H1 (cell line): Measurements from ENCODE around the gene OLIG2. TPM values are rescaled to one million over a fixed set of nuclear protein-coding genes. Genes with fewer than 3 reads are reported as not detected.
A peak's percentile ranks its signal among the peaks of the same experiment; 100 is the strongest.

Source experiments
- CTCF ChIA-PET: fragments of 300-600 bp; sonication (Branson Sonifier 250); formaldehyde crosslinking; loops from one replicate; lab custom pipeline; 2021; ENCODE audit not compliant: partially characterized antibody; lab: Charles Lee
- POLR2A ChIA-PET: fragments of 300-600 bp; sonication (Branson Sonifier 250); formaldehyde crosslinking; loops from one replicate; lab custom pipeline; 2021; ENCODE audit warnings: inconsistent platforms; ENCODE audit not compliant: partially characterized antibody; lab: Charles Lee
- DNase-seq, 2 experiments: peaks; one replicate each; pipeline versions ENCODE4 v3.0.0 to v3.0.0-alpha.2; 2010 to 2022; ENCODE audit warnings: low spot score in 2 of 2, low read depth in 1 of 2, mixed read lengths in 1 of 2
- FAIRE-seq: peaks from 2 replicates; lab custom pipeline; 2011; peaks lifted over from hg19 to GRCh38; lab: Jason Lieb, UNC
- H2AFZ ChIP-seq: 2 replicates; pipeline ENCODE4 v1.8.1; 2012; ENCODE audit warnings: low read length, inconsistent platforms
- H2AK5ac ChIP-seq: 2 replicates; pipeline ENCODE4 v1.6.1; 2013; ENCODE audit warnings: low read depth, low read length
- H2BK120ac ChIP-seq: replicated peaks from 2 replicates; pipeline ENCODE3; 2013; ENCODE audit warnings: low read depth, low read length, inconsistent platforms
- H2BK12ac ChIP-seq: 2 replicates; pipeline ENCODE4 v1.6.1; 2013; ENCODE audit warnings: low read depth, low read length
- H2BK15ac ChIP-seq: 2 replicates; pipeline ENCODE4 v1.6.1; 2013; ENCODE audit warnings: low read length
- H2BK20ac ChIP-seq: 2 replicates; pipeline ENCODE4 v1.6.1; 2013; ENCODE audit warnings: low read length
- H2BK5ac ChIP-seq: 2 replicates; pipeline ENCODE4 v1.6.1; 2013; ENCODE audit warnings: low read depth, low read length
- H3K14ac ChIP-seq: 2 replicates; pipeline ENCODE4 v1.6.1; 2013; ENCODE audit warnings: inconsistent platforms; ENCODE audit not compliant: insufficient read length
- H3K18ac ChIP-seq: 2 replicates; pipeline ENCODE4 v1.6.1; 2013; ENCODE audit warnings: low read length; ENCODE audit errors: extremely low read depth
- H3K23ac ChIP-seq: 2 replicates; pipeline ENCODE4 v1.6.1; 2013; ENCODE audit warnings: inconsistent platforms; ENCODE audit not compliant: insufficient read length
- H3K23me2 ChIP-seq: 2 replicates; pipeline ENCODE4 v1.6.1; 2013; ENCODE audit warnings: low read depth, low read length
- H3K27ac ChIP-seq: 2 replicates; pipeline ENCODE4 v1.6.1; 2011; ENCODE audit warnings: low read depth, low read length, inconsistent platforms
- H3K27me3 ChIP-seq, 4 experiments: replicated peaks in 1 of 4; 1 replicate in 1 of 4; 2 replicates in 3 of 4; pipeline versions ENCODE4 v1.6.1 to v1.8.1; 2011 to 2013; ENCODE audit warnings: low read length in 3 of 4, mild to moderate bottlenecking in 3 of 4, inconsistent platforms in 2 of 4, mixed read lengths in 2 of 4, moderate library complexity in 1 of 4; ENCODE audit not compliant: control insufficient read depth in 3 of 4, insufficient read depth in 3 of 4; ENCODE audit errors: extremely low read depth in 1 of 4
- H3K36me3 ChIP-seq, 4 experiments: 2 replicates each; pipeline versions ENCODE4 v1.6.1 to v1.8.1; 2011 to 2013; ENCODE audit warnings: mild to moderate bottlenecking in 4 of 4, low read length in 3 of 4, moderate library complexity in 2 of 4, control low read depth in 1 of 4, inconsistent platforms in 1 of 4; ENCODE audit not compliant: insufficient read depth in 4 of 4, control insufficient read depth in 2 of 4
- H3K4ac ChIP-seq: replicated peaks from 2 replicates; pipeline ENCODE3; 2013; ENCODE audit warnings: low read length, low read depth, mixed read lengths, inconsistent platforms; ENCODE audit not compliant: insufficient read length
- H3K4me1 ChIP-seq, 4 experiments: replicated peaks in 1 of 4; 1 replicate in 1 of 4; 2 replicates in 3 of 4; pipeline versions ENCODE4 v1.6.1 to v1.8.1; 2011 to 2013; ENCODE audit warnings: low read length in 3 of 4, inconsistent platforms in 2 of 4, mixed read lengths in 1 of 4; ENCODE audit not compliant: insufficient read depth in 4 of 4, control insufficient read depth in 3 of 4
- H3K4me2 ChIP-seq, 2 experiments: 2 replicates each; pipeline versions ENCODE4 v1.6.1 to v1.8.1; 2011 to 2013; ENCODE audit warnings: low read depth in 2 of 2, low read length in 2 of 2, control low read depth in 1 of 2, inconsistent platforms in 1 of 2, mild to moderate bottlenecking in 1 of 2; ENCODE audit not compliant: insufficient read depth in 1 of 2
- H3K4me3 ChIP-seq, 4 experiments: fragments of 200-600, 300-600 bp in 1 of 4; sonication (generic), shearing (Covaris generic), sonication (Bioruptor Twin) in 1 of 4; 2 replicates each; pipeline versions ENCODE4 v1.5.1 to v1.8.1; 2011 to 2016; ENCODE audit warnings: low read length in 4 of 4, low read depth in 3 of 4, control low read depth in 2 of 4, inconsistent platforms in 2 of 4, mild to moderate bottlenecking in 2 of 4, mixed read lengths in 1 of 4, moderate library complexity in 1 of 4; ENCODE audit not compliant: insufficient read depth in 2 of 4; ENCODE audit errors: extremely low read depth in 1 of 4
- H3K56ac ChIP-seq: replicated peaks from 2 replicates; pipeline ENCODE3; 2013; ENCODE audit warnings: low read depth, mild to moderate bottlenecking, mixed read lengths, low read length, inconsistent platforms; ENCODE audit not compliant: insufficient read length
- H3K79me1 ChIP-seq: 2 replicates; pipeline ENCODE4 v1.6.1; 2013; ENCODE audit warnings: low read depth, low read length, control low read depth
- H3K79me2 ChIP-seq, 2 experiments: 2 replicates each; pipeline versions ENCODE4 v1.6.1 to v1.8.1; 2012 to 2013; ENCODE audit warnings: low read length in 2 of 2, mild to moderate bottlenecking in 2 of 2, inconsistent platforms in 1 of 2; ENCODE audit not compliant: insufficient read depth in 2 of 2, control insufficient read depth in 1 of 2
- H3K9ac ChIP-seq, 4 experiments: replicated peaks in 1 of 4; 1 replicate in 1 of 4; 2 replicates in 3 of 4; pipeline versions ENCODE4 v1.6.1 to v1.8.1; 2011 to 2013; ENCODE audit warnings: low read depth in 3 of 4, low read length in 3 of 4, control low read depth in 2 of 4, mild to moderate bottlenecking in 2 of 4, moderate library complexity in 2 of 4, inconsistent platforms in 1 of 4; ENCODE audit errors: extremely low read depth in 1 of 4
- H3K9me3 ChIP-seq, 2 experiments: 2 replicates each; pipeline versions ENCODE4 v1.6.1 to v1.8.1; 2012 to 2013; ENCODE audit warnings: mild to moderate bottlenecking in 2 of 2, moderate library complexity in 2 of 2, control low read depth in 1 of 2, inconsistent platforms in 1 of 2, low read depth in 1 of 2, low read length in 1 of 2, mixed read lengths in 1 of 2; ENCODE audit not compliant: insufficient read depth in 2 of 2
- H4K20me1 ChIP-seq, 2 experiments: replicated peaks in 1 of 2; 2 replicates each; pipeline versions ENCODE3 to v1.8.1; 2011 to 2013; ENCODE audit warnings: inconsistent platforms in 2 of 2, low read length in 2 of 2, mild to moderate bottlenecking in 1 of 2; ENCODE audit not compliant: insufficient read depth in 2 of 2, control insufficient read depth in 1 of 2
- H4K5ac ChIP-seq: 2 replicates; pipeline ENCODE4 v1.6.1; 2013; ENCODE audit warnings: low read length, low read depth, mixed read lengths, inconsistent platforms; ENCODE audit not compliant: insufficient read length
- H4K8ac ChIP-seq: 2 replicates; pipeline ENCODE4 v1.8.0; 2013; ENCODE audit warnings: mild to moderate bottlenecking, moderate library complexity, low read length, inconsistent platforms; ENCODE audit not compliant: insufficient read depth; ENCODE audit errors: extremely low read depth
- H4K91ac ChIP-seq: replicated peaks from 2 replicates; pipeline ENCODE3; 2013; ENCODE audit warnings: low read length, mixed read lengths, inconsistent platforms; ENCODE audit not compliant: insufficient read length
- CREB1 ChIP-seq: IDR thresholded peaks from 2 replicates; pipeline ENCODE4 v1.6.1; 2012; ENCODE audit warnings: inconsistent platforms
- EP300 ChIP-seq, 2 experiments: IDR thresholded peaks; 1 replicate in 1 of 2; 2 replicates in 1 of 2; pipeline ENCODE4 v1.6.1; 2011 to 2012; ENCODE audit warnings: low read depth in 2 of 2, low read length in 2 of 2, mild to moderate bottlenecking in 2 of 2, borderline replicate concordance in 1 of 2, inconsistent platforms in 1 of 2, moderate library complexity in 1 of 2
- KDM5A ChIP-seq: fragments of 200-600 bp; IDR thresholded peaks from 2 replicates; pipeline ENCODE4 v1.7.1; 2012; ENCODE audit warnings: mild to moderate bottlenecking, low read length, inconsistent platforms, mixed read lengths
- MAFK ChIP-seq: IDR thresholded peaks from 2 replicates; pipeline ENCODE4 v1.6.1; 2012; ENCODE audit warnings: low read depth, mild to moderate bottlenecking, improper control_type of control experiment, low read length
- PHF8 ChIP-seq: fragments of 200-600 bp; sonication (generic); conservative IDR thresholded peaks from 2 replicates; pipeline ENCODE4 v1.7.1; 2012; ENCODE audit warnings: low read depth, mild to moderate bottlenecking, inconsistent platforms, low read length, moderate library complexity
- POLR2AphosphoS5 ChIP-seq: IDR thresholded peaks from 2 replicates; pipeline ENCODE4 v1.6.1; 2011; ENCODE audit warnings: low read depth, low read length
- SIRT6 ChIP-seq: IDR thresholded peaks from one replicate; pipeline ENCODE4 v1.7.1; 2012; ENCODE audit warnings: low read length, inconsistent platforms
- TAF1 ChIP-seq: IDR thresholded peaks from 2 replicates; pipeline ENCODE4 v1.6.1; 2011; ENCODE audit warnings: mild to moderate bottlenecking, low read depth, low read length
- TCF12 ChIP-seq: IDR thresholded peaks from 2 replicates; pipeline ENCODE4 v1.6.1; 2011; ENCODE audit warnings: low read depth, mild to moderate bottlenecking, low read length
- WGBS, 2 experiments: shearing (Covaris generic) in 1 of 2; methylation state at CpG; one replicate each; pipeline versions ENCODE4 v1.1.6 to v1.1.7; 2013 to 2015; ENCODE audit warnings: low lambda C conversion rate in 2 of 2, mixed read lengths in 2 of 2, inconsistent platforms in 1 of 2, low coverage in 1 of 2, missing lambda C conversion rate in 1 of 2; ENCODE audit not compliant: insufficient replicate concordance in 2 of 2, insufficient coverage in 1 of 2, insufficient read length in 1 of 2; ENCODE audit errors: extremely low coverage in 1 of 2, missing lambda C conversion rate in 1 of 2; 5-methylcytosine and 5-hydroxymethylcytosine counted together
- polyA plus RNA-seq, 7 experiments: library from polyadenylated mRNA; depleted of rRNA in 3 of 7; stranded (reverse) in 5 of 7; unstranded in 2 of 7; fragments of >200 nt in 5 of 7; fragments of 200-250 nt in 2 of 7; gene quantifications; 1 replicate in 5 of 7; 2 replicates in 1 of 7; 4 replicates in 1 of 7; pipeline versions ENCODE4 v1.2.1 to v1.2.3, GENCODE V29; 2011 to 2013; ENCODE audit warnings: missing spikeins in 2 of 7, mixed read lengths in 2 of 7
- total RNA-seq: library from RNA; stranded (reverse); fragmentation: NEBNext Ultra II Directional; extraction: Animal tissue kit (Norgen Biotek cat#: 25700); gene quantifications from 2 replicates; pipeline ENCODE4 v1.2.1, GENCODE V29; 2021

OLIG2 gene
- total and polyA plus RNA-seq, 2 of the 8 experiments (the other 6 are each of a cell fraction or from before 2014, with no cell fraction given), result 0.79 TPM; not detected in 1

DNA sequence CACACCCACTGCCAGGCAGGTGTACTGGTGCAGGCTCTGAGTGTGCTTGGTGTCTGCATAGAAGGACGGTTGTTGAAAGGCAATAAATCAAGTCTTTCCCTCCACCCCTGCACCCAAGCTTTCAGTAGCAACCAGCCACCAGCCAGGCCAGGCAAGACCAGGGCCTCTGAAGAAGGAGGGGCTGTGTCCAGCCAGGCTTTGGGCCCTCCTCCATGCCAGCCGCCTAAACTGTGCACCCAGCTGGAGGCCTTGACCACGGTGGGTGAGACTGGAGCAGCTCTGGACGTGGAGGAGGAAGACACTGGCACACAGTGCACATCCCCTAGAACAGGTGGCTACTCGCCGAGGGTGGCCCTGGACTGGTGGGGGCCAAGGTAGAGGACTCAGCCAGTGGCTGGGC is 4.9 kb downstream of the OLIG2 start:
- no peak overlapping the region for H3K9ac ChIP-seq
- H3K4me1 ChIP-seq, result peaks cover 3 to 46% (median 31%) of the 10 kb centered on the region in 4 experiments
- H3K79me2 ChIP-seq, result no peaks in the 10 kb centered on the region
- no peak overlapping the region for H2AFZ ChIP-seq
- peaks cover 14 to 23% of the 10 kb centered on the region in 2 experiments for H4K20me1 ChIP-seq
- H3K56ac ChIP-seq, result no peak overlapping the region
- H4K91ac ChIP-seq, result no peak overlapping the region
- H4K8ac ChIP-seq, result no peak overlapping the region
- ChIA-PET CTCF (interaction anchor here (0.8 to 2.9 kb wide), 6 partner anchors 11 to 97 kb away, joined by 3 to 7 read pairs (median 4); no protein-coding TSS in a partner anchor), POLR2A (interaction anchor here (2.2 kb wide), 1 partner anchor 10 kb away, joined by 7 read pairs; no protein-coding TSS in a partner anchor)
- H3K4me2 ChIP-seq, result no peak overlapping the region; a peak in 1 of 4 replicates
- H3K79me1 ChIP-seq, result no peaks in the 10 kb centered on the region
- H3K9me3 ChIP-seq, result no peaks in the 10 kb centered on the region
- no peak overlapping the region for H3K23ac ChIP-seq
- H3K4ac ChIP-seq, result no peak overlapping the region
- H3K36me3 ChIP-seq, result peaks cover 0 to 5% (median 0%) of the 10 kb centered on the region in 4 experiments; a peak in 1 of 8 replicates
- H2BK15ac ChIP-seq, result 0 out of 2 replicates have a peak overlapping the region, but pooled peaks have one; percentile 65
- TF ChIP-seq PHF8 (no peak), MAFK (no peak), TCF12 (no peak), CREB1 (no peak), KDM5A (no peak), EP300 (IDR thresholded peaks at IDR 0.05; ENCODE audit: borderline replicate concordance in 1 of 2, low read depth in 2 of 2, low read length in 2 of 2) (no peak), SIRT6 (no peak), POLR2AphosphoS5 (no peak), TAF1 (no peak)
- no peak overlapping the region for H3K18ac ChIP-seq
- no peak overlapping the region; the same call in 1 of the 2 replicates for H2BK12ac ChIP-seq
- no peak overlapping the region for H3K14ac ChIP-seq
- no peak overlapping the region for H3K27ac ChIP-seq
- no peak overlapping the region for H3K4me3 ChIP-seq
- H2AK5ac ChIP-seq, result no peak overlapping the region
- no peak for FAIRE-seq
- no peak overlapping the region for H2BK120ac ChIP-seq
- H2BK5ac ChIP-seq, result no peak overlapping the region
- peaks cover 3% of the 10 kb centered on the region; the same call in 1 of the 2 replicates for H3K23me2 ChIP-seq
- WGBS, 2 experiments, result 46% methylated on average over 6 of the region's 6 CpGs; no CpG with 5 or more reads in 1 of the 2 experiments
- H3K27me3 ChIP-seq, result peaks cover 97 to 100% (median 100%) of the 10 kb centered on the region in 4 experiments
- no peak for DNase-seq
- H4K5ac ChIP-seq, result no peak overlapping the region
- no peak overlapping the region for H2BK20ac ChIP-seq
